ENCODE results near the gene TMEM114.

TMEM114 gene

GRCh38 chr16:8544406-8544805 is 45.9 kb downstream of the TMEM114 start:
- no peak overlapping the region for H3K4me3 ChIP-seq (ENCODE audit: control insufficient read depth, low read depth, low read length)
- DNase-seq (ENCODE audit: low read depth): no peak
- TF ChIP-seq CTCF (IDR thresholded peaks at IDR 0.05; ENCODE audit: control insufficient read depth, insufficient read depth, low read depth, low read length, missing control alignments): no peak

- no peak for DNase-seq (ENCODE audit: low read depth)
- no peak for TF ChIP-seq CTCF (IDR thresholded peaks at IDR 0.05; ENCODE audit: control insufficient read depth, insufficient read depth, low read depth, low read length, missing control alignments)
- H3K4me3 ChIP-seq (ENCODE audit: control insufficient read depth, low read depth, low read length): no peak overlapping the region
These were observed 47.1 kb downstream of the TMEM114 start for GRCh38 chr16:8543258-8543657.

GRCh38 chr16:8542393-8542792 is 47.9 kb downstream of the TMEM114 start:
- TF ChIP-seq CTCF (IDR thresholded peaks at IDR 0.05; ENCODE audit: control insufficient read depth, insufficient read depth, low read depth, low read length, missing control alignments): no peak
- no peak for DNase-seq (ENCODE audit: low read depth)
- no peak overlapping the region for H3K4me3 ChIP-seq (ENCODE audit: control insufficient read depth, low read depth, low read length)

GRCh38 chr16:8541868-8542267 is 48.4 kb downstream of the TMEM114 start:
- no peak overlapping the region for H3K4me3 ChIP-seq (ENCODE audit: control insufficient read depth, low read depth, low read length)
- TF ChIP-seq CTCF (IDR thresholded peaks at IDR 0.05; ENCODE audit: control insufficient read depth, insufficient read depth, low read depth, low read length, missing control alignments): no peak
- DNase-seq (ENCODE audit: low read depth): no peak

- TF ChIP-seq CTCF (IDR thresholded peaks at IDR 0.05; ENCODE audit: control insufficient read depth, insufficient read depth, low read depth, low read length, missing control alignments): no peak
- H3K4me3 ChIP-seq (ENCODE audit: control insufficient read depth, low read depth, low read length): no peak overlapping the region
- DNase-seq (ENCODE audit: low read depth): no peak
These were observed 52.5 kb downstream of the TMEM114 start for GRCh38 chr16:8537691-8538342.

GRCh38 chr16:8533509-8533908 is 56.8 kb downstream of the TMEM114 start:
- H3K4me3 ChIP-seq (ENCODE audit: control insufficient read depth, low read depth, low read length): no peak overlapping the region
- TF ChIP-seq CTCF (IDR thresholded peaks at IDR 0.05; ENCODE audit: control insufficient read depth, insufficient read depth, low read depth, low read length, missing control alignments): no peak
- no peak for DNase-seq (ENCODE audit: low read depth)
